Memory B cell (primary cell): ENCODE results near the gene ADAMTSL2.
"Not testable (repeated sequence)": the region's sequence is repeated elsewhere in the genome, so short reads cannot be mapped to it uniquely, and the experiment has no call there.

Experiments
- ATAC-seq: fragments of 150-1000 bp; cut with Tn5 transposase; 2 replicates; pipeline ENCODE4 v1.10.0; 2021; ENCODE audit warnings: low read depth, mild to moderate bottlenecking, moderate library complexity
- DNase-seq, 2 donors: peaks; one replicate each; pipeline ENCODE4 v3.0.0; 2022; ENCODE audit warnings: low spot score in 2 of 2
- H3K27ac Mint-ChIP-seq: one replicate; pipeline ENCODE4 v1.8.0; 2022; ENCODE audit warnings: mild to moderate bottlenecking, moderate library complexity, mixed read lengths
- H3K27me3 Mint-ChIP-seq: one replicate; pipeline ENCODE4 v1.8.0; 2022; ENCODE audit warnings: mixed read lengths
- H3K36me3 Mint-ChIP-seq: one replicate; pipeline ENCODE4 v1.8.0; 2022; ENCODE audit warnings: mild to moderate bottlenecking, mixed read lengths
- H3K4me1 Mint-ChIP-seq: one replicate; pipeline ENCODE4 v1.8.0; 2022; ENCODE audit warnings: mixed read lengths
- H3K4me3 Mint-ChIP-seq: one replicate; pipeline ENCODE4 v1.8.0; 2022; ENCODE audit warnings: mild to moderate bottlenecking, moderate library complexity, mixed read lengths
- H3K9me3 Mint-ChIP-seq: one replicate; pipeline ENCODE4 v1.8.0; 2022; ENCODE audit warnings: mixed read lengths

Gene ADAMTSL2

DNA sequence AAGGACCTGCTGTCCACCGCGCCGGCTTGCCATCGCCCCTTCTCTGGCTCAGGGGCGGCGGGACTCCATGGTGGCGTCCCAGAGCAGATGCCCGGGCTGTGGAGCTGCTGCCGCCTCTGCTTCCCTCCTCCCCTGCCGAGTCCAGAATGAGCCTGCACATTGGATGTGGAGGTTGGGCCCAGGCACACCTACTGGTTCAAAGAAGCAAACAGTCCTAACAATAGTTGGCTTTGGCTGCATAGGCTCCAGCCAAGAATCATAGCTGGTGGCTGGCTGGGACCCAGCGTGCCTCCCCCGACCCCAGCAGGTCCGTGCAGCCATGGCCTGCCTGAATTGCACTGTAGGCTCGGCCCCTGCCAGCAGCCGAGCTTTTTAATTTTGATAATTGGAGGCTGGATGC, 25.8 kb downstream of the ADAMTSL2 start:
- ATAC-seq (no peak), DNase-seq (no peak)
- Mint-ChIP-seq H3K36me3 (no peaks in the 10 kb centered on the region), H3K27ac (no peak overlapping the region), H3K9me3 (peaks cover 2% of the 10 kb centered on the region), H3K27me3 (peaks cover 18% of the 10 kb centered on the region), H3K4me1 (peaks cover 18% of the 10 kb centered on the region), H3K4me3 (no peak overlapping the region)

DNA sequence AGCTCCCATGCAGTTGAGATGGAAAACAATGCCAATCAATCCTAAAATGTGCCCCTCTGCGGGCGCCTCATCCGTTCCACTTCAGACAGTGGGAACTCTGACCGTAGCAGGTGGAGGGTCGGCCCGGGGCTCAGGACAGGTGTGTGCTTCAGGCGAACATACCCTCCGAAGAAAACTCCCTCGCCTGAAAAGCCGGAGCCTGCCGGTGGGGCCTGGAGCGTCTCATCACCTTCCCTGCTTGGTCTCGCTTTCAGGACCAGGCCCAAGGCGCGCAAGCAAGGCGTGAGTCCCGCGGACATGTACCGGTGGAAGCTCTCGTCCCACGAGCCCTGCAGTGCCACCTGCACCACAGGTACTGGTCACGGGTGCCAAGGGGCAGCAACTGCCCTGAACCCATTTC, 26.4 kb downstream of the ADAMTSL2 start:
- peaks cover 2% of the 10 kb centered on the region for H3K9me3 Mint-ChIP-seq
- peaks cover 18% of the 10 kb centered on the region for H3K27me3 Mint-ChIP-seq
- no peak for ATAC-seq
- no peaks in the 10 kb centered on the region for H3K36me3 Mint-ChIP-seq
- peaks cover 18% of the 10 kb centered on the region for H3K4me1 Mint-ChIP-seq
- DNase-seq = no peak
- no peak overlapping the region for H3K27ac Mint-ChIP-seq
- no peak overlapping the region for H3K4me3 Mint-ChIP-seq

GRCh38 chr9:133561976-133562554, 27.6 kb downstream of the ADAMTSL2 start:
- H3K27ac Mint-ChIP-seq = no peak overlapping the region
- peaks cover 14% of the 10 kb centered on the region for H3K27me3 Mint-ChIP-seq
- H3K4me3 Mint-ChIP-seq = no peak overlapping the region
- no peak for ATAC-seq
- H3K9me3 Mint-ChIP-seq = peaks cover 2% of the 10 kb centered on the region
- H3K36me3 Mint-ChIP-seq = no peaks in the 10 kb centered on the region
- DNase-seq = no peak
- peaks cover 18% of the 10 kb centered on the region for H3K4me1 Mint-ChIP-seq

DNA sequence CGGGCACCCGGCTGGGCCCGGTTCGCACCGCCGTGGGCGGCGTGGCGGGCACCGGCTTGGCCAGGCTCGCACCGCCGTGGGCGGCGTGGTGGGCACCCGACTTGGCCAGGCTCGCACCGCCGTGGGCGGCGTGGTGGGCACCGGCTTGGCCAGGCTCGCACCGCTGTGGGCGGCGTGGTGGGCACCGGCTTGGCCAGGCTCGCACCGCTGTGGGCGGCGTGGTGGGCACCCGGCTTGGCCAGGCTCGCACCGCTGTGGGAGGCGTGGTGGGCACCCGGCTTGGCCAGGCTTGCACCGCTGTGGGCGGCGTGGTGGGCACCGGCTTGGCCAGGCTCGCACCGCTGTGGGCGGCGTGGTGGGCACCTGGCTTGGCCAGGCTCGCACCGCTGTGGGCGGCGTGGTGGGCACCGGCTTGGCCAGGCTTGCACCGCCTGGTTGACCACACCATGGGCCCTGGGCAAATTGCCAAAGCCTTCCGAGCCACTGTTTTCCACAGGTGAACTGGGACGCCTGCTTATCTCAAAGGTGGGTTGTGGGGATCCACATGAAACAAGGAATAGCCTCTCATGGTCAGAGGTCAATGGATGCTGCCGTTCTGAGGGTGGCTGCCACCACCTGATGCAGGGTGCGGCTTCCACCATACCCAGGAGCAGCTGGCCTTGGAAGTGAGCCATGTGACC, 28.2 kb downstream of the ADAMTSL2 start:
- DNase-seq = no peak
- Mint-ChIP-seq H3K4me3 (no peak overlapping the region), H3K36me3 (no peaks in the 10 kb centered on the region), H3K9me3 (peaks cover 2% of the 10 kb centered on the region), H3K27ac (no peak overlapping the region), H3K4me1 (peaks cover 17% of the 10 kb centered on the region), H3K27me3 (peaks cover 14% of the 10 kb centered on the region)
- no peak for ATAC-seq

DNA sequence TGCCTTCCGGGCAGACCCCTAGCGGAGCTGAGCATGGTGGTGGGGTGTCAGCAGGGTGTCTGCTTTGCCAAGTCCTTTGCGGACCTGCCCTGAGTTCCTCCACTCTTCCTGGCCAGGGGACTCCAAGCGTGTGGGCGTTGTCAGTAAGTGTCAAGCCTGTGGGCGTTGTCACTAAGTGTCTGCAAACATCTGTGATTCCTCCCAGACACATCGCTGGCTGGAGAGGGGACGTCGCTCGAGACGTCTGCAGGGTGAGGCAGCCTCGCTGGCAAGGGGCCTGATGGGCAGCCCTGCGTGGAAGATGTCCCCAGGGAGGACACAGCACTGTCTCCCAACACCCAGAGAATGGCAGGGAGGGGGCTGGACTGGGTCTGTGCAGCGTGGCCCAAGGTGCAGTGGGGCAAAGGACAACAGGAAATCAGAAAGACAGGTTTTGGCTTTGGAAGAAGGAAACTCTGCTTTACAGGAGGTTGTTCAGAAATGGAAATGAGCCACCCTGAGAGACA, 28.8 kb downstream of the ADAMTSL2 start:
- peak overlapping the region; percentile 81 for H3K27ac Mint-ChIP-seq

GRCh38 chr9:133563814-133564213, 29.3 kb downstream of the ADAMTSL2 start:
- H3K9me3 Mint-ChIP-seq, H3K27me3 Mint-ChIP-seq, H3K4me1 Mint-ChIP-seq, H3K36me3 Mint-ChIP-seq, ATAC-seq, DNase-seq, H3K4me3 Mint-ChIP-seq: not testable (repeated sequence)
- H3K27ac Mint-ChIP-seq = peak overlapping the region; percentile 81

More for the DNA sequence above, 28.8 kb downstream of the ADAMTSL2 start:
- H3K4me1 Mint-ChIP-seq = peaks cover 11% of the 10 kb centered on the region
- H3K27me3 Mint-ChIP-seq = peaks cover 11% of the 10 kb centered on the region
- peaks cover 2% of the 10 kb centered on the region for H3K9me3 Mint-ChIP-seq
- H3K36me3 Mint-ChIP-seq = no peaks in the 10 kb centered on the region
- no peak overlapping the region for H3K4me3 Mint-ChIP-seq
- ATAC-seq (no peak), DNase-seq (no peak)

GRCh38 chr9:133564451-133565116, 30.1 kb downstream of the ADAMTSL2 start:
- Mint-ChIP-seq H3K27me3 (peaks cover 11% of the 10 kb centered on the region), H3K4me3 (no peak overlapping the region), H3K27ac (no peak overlapping the region), H3K9me3 (peaks cover 2% of the 10 kb centered on the region), H3K4me1 (peaks cover 6% of the 10 kb centered on the region), H3K36me3 (no peaks in the 10 kb centered on the region)
- ATAC-seq (no peak), DNase-seq (no peak)

GRCh38 chr9:133566382-133566781, 31.9 kb downstream of the ADAMTSL2 start:
- H3K9me3 Mint-ChIP-seq = peaks cover 2% of the 10 kb centered on the region
- no peak for ATAC-seq
- H3K27ac Mint-ChIP-seq = no peak overlapping the region
- H3K4me3 Mint-ChIP-seq = no peak overlapping the region
- no peaks in the 10 kb centered on the region for H3K36me3 Mint-ChIP-seq
- peaks cover 6% of the 10 kb centered on the region for H3K4me1 Mint-ChIP-seq
- DNase-seq = no peak
- peaks cover 9% of the 10 kb centered on the region for H3K27me3 Mint-ChIP-seq

DNA sequence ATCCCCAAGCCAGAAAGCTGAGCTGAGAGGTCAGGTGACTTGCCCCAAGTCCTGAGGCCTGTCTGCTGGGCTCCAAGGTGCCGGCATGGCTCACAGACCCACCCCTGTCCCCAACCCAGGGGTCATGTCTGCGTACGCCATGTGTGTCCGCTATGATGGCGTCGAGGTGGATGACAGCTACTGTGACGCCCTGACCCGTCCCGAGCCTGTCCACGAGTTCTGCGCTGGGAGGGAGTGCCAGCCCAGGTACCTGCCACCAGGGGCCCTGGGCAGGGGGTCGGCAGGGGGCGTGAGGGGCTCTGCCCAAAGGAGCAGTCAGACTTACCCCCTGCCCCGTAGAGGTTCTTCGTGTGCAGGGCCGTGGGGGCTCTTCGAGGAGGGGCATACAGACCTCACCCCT, 32.3 kb downstream of the ADAMTSL2 start:
- ATAC-seq = no peak
- H3K4me1 Mint-ChIP-seq = peaks cover 4% of the 10 kb centered on the region
- peaks cover 7% of the 10 kb centered on the region for H3K27me3 Mint-ChIP-seq
- no peak overlapping the region for H3K27ac Mint-ChIP-seq
- no peaks in the 10 kb centered on the region for H3K36me3 Mint-ChIP-seq
- no peak for DNase-seq
- no peak overlapping the region for H3K4me3 Mint-ChIP-seq
- H3K9me3 Mint-ChIP-seq = peaks cover 2% of the 10 kb centered on the region

GRCh38 chr9:133568186-133568585, 33.7 kb downstream of the ADAMTSL2 start:
- peaks cover 2% of the 10 kb centered on the region for H3K9me3 Mint-ChIP-seq
- ATAC-seq (no peak), DNase-seq (no peak)
- peaks cover 4% of the 10 kb centered on the region for H3K4me1 Mint-ChIP-seq
- H3K36me3 Mint-ChIP-seq = no peaks in the 10 kb centered on the region
- no peak overlapping the region for H3K4me3 Mint-ChIP-seq
- H3K27ac Mint-ChIP-seq = no peak overlapping the region
- peaks cover 9% of the 10 kb centered on the region for H3K27me3 Mint-ChIP-seq

- no peaks in the 10 kb centered on the region for H3K36me3 Mint-ChIP-seq
- peaks cover 13% of the 10 kb centered on the region for H3K27me3 Mint-ChIP-seq
- no peak for ATAC-seq
These were observed 34.7 kb downstream of the ADAMTSL2 start for GRCh38 chr9:133569121-133569785.

GRCh38 chr9:133569891-133570690, 35.6 kb downstream of the ADAMTSL2 start:
- Mint-ChIP-seq H3K4me3 (no peak overlapping the region), H3K9me3 (no peaks in the 10 kb centered on the region), H3K27me3 (peaks cover 17% of the 10 kb centered on the region), H3K4me1 (no peaks in the 10 kb centered on the region), H3K27ac (no peak overlapping the region), H3K36me3 (no peaks in the 10 kb centered on the region)
- ATAC-seq (no peak), DNase-seq (no peak)

More at GRCh38 chr9:133569121-133569785, 34.7 kb downstream of the ADAMTSL2 start:
- DNase-seq = no peak
- Mint-ChIP-seq H3K4me3 (no peak overlapping the region), H3K4me1 (no peaks in the 10 kb centered on the region), H3K9me3 (no peaks in the 10 kb centered on the region), H3K27ac (no peak overlapping the region)

DNA sequence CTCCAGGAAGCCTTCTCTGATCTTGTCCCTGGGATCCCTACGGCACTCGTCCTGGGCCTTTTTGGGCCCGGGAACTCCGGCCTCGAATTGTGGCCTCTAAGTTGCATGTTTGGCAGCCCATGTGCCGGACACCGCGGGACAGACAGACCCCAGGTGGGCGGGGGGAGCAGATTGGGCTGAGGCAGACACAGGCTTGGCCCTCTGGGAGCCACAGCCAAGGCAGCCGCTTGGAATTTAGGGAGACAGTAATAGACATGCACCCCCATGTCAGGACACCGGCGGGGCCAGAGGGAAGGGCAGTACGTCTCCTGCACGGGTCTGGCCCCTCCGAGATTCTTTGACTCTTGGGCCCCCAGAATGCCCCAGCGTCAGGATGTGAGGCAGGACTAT, 36.2 kb downstream of the ADAMTSL2 start:
- Mint-ChIP-seq H3K36me3 (no peaks in the 10 kb centered on the region), H3K27ac (no peak overlapping the region), H3K27me3 (peaks cover 22% of the 10 kb centered on the region), H3K9me3 (no peaks in the 10 kb centered on the region), H3K4me1 (no peaks in the 10 kb centered on the region), H3K4me3 (no peak overlapping the region)
- ATAC-seq (no peak), DNase-seq (no peak)
